Stimulated activated naive CD8-positive, alpha-beta T cell treated with anti-CD3 and anti-CD28 coated beads, Interleukin-15, Interleukin-2, amounts not matched to agents 100 ng/mL and 50 ng/mL, for 24 hours (primary cell): ENCODE measurements around the gene DNAH5.
"Not testable (repeated sequence)": the region's sequence is repeated elsewhere in the genome, so short reads cannot be mapped to it uniquely, and the experiment has no call there.

Experiments
- H3K27ac Mint-ChIP-seq: one replicate; pipeline ENCODE4 v1.8.0; 2021; ENCODE audit warnings: mild to moderate bottlenecking, mixed read lengths
- H3K27me3 Mint-ChIP-seq: one replicate; pipeline ENCODE4 v1.8.0; 2021; ENCODE audit warnings: mixed read lengths
- H3K36me3 Mint-ChIP-seq: one replicate; pipeline ENCODE4 v1.8.0; 2021; ENCODE audit warnings: low read depth, mixed read lengths
- H3K4me1 Mint-ChIP-seq: one replicate; pipeline ENCODE4 v1.8.0; 2021; ENCODE audit warnings: low read depth, mixed read lengths
- H3K4me3 Mint-ChIP-seq: one replicate; pipeline ENCODE4 v1.8.0; 2021; ENCODE audit warnings: mild to moderate bottlenecking, mixed read lengths
- H3K9me3 Mint-ChIP-seq: one replicate; pipeline ENCODE4 v1.8.0; 2021; ENCODE audit warnings: mixed read lengths

The DNAH5 gene, protein sequence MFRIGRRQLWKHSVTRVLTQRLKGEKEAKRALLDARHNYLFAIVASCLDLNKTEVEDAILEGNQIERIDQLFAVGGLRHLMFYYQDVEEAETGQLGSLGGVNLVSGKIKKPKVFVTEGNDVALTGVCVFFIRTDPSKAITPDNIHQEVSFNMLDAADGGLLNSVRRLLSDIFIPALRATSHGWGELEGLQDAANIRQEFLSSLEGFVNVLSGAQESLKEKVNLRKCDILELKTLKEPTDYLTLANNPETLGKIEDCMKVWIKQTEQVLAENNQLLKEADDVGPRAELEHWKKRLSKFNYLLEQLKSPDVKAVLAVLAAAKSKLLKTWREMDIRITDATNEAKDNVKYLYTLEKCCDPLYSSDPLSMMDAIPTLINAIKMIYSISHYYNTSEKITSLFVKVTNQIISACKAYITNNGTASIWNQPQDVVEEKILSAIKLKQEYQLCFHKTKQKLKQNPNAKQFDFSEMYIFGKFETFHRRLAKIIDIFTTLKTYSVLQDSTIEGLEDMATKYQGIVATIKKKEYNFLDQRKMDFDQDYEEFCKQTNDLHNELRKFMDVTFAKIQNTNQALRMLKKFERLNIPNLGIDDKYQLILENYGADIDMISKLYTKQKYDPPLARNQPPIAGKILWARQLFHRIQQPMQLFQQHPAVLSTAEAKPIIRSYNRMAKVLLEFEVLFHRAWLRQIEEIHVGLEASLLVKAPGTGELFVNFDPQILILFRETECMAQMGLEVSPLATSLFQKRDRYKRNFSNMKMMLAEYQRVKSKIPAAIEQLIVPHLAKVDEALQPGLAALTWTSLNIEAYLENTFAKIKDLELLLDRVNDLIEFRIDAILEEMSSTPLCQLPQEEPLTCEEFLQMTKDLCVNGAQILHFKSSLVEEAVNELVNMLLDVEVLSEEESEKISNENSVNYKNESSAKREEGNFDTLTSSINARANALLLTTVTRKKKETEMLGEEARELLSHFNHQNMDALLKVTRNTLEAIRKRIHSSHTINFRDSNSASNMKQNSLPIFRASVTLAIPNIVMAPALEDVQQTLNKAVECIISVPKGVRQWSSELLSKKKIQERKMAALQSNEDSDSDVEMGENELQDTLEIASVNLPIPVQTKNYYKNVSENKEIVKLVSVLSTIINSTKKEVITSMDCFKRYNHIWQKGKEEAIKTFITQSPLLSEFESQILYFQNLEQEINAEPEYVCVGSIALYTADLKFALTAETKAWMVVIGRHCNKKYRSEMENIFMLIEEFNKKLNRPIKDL (N-terminal part only)

DNA sequence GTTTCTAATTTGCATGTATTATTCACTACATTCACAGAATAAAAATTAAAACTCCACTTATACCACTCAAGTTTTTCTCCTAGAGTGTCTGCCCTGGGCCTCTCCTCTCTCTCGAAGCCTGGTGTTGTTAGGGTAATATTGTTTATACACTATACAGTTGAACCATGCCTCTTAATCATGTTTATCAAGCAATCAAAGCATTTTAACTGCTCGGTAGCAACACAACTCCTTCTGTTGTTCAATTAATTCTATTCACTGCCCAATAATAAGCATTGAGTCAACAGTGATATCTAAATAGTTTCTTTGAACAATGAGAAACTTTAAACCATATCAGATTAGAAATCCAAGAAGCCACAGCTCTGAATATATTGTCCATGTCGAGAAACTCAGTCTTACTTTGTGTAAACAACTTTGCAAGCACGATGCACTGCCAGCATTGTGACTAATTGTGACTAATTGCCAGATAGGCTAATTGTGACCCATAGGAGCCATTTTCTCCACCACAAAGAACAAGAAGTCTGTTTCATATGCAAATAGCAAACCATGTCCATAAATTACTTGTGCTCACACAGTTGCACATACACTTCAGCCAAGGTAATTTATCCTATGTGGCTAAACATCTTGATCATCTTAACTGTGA lies at the start of gene DNAH5:
TSS of gene DNAH5 (minus strand) at position 129 of the 640 bp plus-strand sequence. CDS start 250 bp downstream, outside the sequence.
- Mint-ChIP-seq H3K36me3 (no peaks in the 10 kb centered on the region), H3K9me3 (no peaks in the 10 kb centered on the region), H3K27me3 (no peaks in the 10 kb centered on the region), H3K4me1 (no peaks in the 10 kb centered on the region), H3K27ac (no peak within 1 kb of the TSS), H3K4me3 (no peak within 1 kb of the TSS)

- Mint-ChIP-seq H3K9me3 (peaks cover 5% of the 10 kb centered on the region), H3K27me3 (peaks cover 8% of the 10 kb centered on the region), H3K4me1 (no peaks in the 10 kb centered on the region), H3K4me3 (no peak overlapping the region), H3K36me3 (no peaks in the 10 kb centered on the region), H3K27ac (no peak overlapping the region)
Measured at GRCh38 chr5:13993926-13994325, 49.4 kb upstream of the DNAH5 start.

- Mint-ChIP-seq H3K27me3 (peaks cover 14% of the 10 kb centered on the region), H3K4me3 (no peak overlapping the region), H3K27ac (no peak overlapping the region), H3K36me3 (no peaks in the 10 kb centered on the region), H3K4me1 (no peaks in the 10 kb centered on the region), H3K9me3 (peaks cover 5% of the 10 kb centered on the region)
Measured at GRCh38 chr5:13992795-13993194, 48.3 kb upstream of the DNAH5 start.

DNA sequence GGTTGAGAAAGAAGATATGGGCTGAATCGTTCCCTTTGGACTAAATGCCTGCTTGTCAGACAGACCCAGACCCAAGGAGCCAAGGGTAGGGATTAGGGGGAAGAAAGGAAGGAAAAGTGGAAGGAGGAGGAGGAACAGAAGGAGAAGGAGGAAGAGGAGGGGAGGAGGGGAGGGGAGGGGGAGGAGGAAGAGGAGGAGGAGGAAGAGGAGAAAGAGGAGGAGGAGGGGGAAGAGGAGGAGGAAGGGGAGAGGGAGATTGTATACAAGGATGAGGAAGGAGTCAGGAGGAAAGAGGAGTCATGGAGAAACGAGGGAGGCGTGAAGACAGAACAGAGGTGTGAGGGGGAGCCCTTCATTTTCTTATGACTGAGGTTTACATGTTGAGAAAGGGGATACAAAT lies 46.9 kb upstream of the DNAH5 start:
- no peaks in the 10 kb centered on the region for H3K9me3 Mint-ChIP-seq
- H3K36me3 Mint-ChIP-seq = no peaks in the 10 kb centered on the region
- no peaks in the 10 kb centered on the region for H3K4me1 Mint-ChIP-seq
- H3K27ac Mint-ChIP-seq = no peak overlapping the region
- peaks cover 14% of the 10 kb centered on the region for H3K27me3 Mint-ChIP-seq
- H3K4me3 Mint-ChIP-seq = no peak overlapping the region

DNA sequence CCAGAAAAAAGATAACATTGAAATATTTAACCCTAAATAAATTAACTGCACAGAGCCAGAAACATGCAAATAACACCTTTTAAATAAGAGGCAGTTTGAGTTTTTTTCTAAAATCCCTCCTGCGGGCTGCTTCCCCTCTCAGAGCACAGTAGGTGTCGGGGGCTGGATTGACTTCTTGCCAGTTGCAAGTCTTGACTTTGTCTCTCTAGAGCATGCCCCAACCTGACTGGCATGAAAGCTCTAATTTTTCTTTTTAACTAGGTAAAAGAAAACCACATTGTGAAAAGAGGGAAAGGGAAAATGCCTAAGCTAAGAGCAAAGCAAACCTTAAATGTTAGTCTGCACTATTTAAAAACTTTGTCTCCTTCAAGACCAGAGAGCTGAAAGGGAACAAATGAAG lies 46.4 kb upstream of the DNAH5 start:
- Mint-ChIP-seq H3K9me3 (no peaks in the 10 kb centered on the region), H3K4me3 (no peak overlapping the region), H3K36me3 (no peaks in the 10 kb centered on the region), H3K27ac (no peak overlapping the region), H3K27me3 (peaks cover 14% of the 10 kb centered on the region), H3K4me1 (no peaks in the 10 kb centered on the region)

DNA sequence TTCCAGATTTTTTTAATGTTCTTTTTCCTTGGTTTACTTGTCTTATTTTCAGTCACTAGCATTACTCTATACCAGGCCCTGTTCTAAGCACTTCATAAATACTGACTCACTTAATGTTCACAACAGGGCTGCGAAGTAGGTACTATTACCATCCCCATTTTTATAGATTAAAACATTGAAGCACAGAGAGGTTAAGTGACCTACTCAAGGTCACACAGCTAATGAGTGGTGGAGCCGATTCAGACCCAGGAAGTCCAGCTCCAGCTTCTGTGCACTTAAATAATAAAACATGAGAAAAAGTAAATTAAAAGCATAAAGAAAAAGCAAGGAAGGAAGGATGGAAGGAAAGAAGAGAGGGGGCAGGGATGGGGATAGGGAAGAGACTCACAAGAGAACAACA lies 45.3 kb upstream of the DNAH5 start:
- Mint-ChIP-seq H3K27ac (no peak overlapping the region), H3K4me3 (no peak overlapping the region), H3K4me1 (no peaks in the 10 kb centered on the region), H3K27me3 (peaks cover 14% of the 10 kb centered on the region), H3K9me3 (no peaks in the 10 kb centered on the region), H3K36me3 (no peaks in the 10 kb centered on the region)

- H3K4me3 Mint-ChIP-seq = no peak overlapping the region
- peaks cover 13% of the 10 kb centered on the region for H3K27me3 Mint-ChIP-seq
- H3K36me3 Mint-ChIP-seq = no peaks in the 10 kb centered on the region
- no peak overlapping the region for H3K27ac Mint-ChIP-seq
- no peaks in the 10 kb centered on the region for H3K4me1 Mint-ChIP-seq
- H3K9me3 Mint-ChIP-seq = no peaks in the 10 kb centered on the region
Measured at GRCh38 chr5:13987843-13988464, 43.5 kb upstream of the DNAH5 start.

DNA sequence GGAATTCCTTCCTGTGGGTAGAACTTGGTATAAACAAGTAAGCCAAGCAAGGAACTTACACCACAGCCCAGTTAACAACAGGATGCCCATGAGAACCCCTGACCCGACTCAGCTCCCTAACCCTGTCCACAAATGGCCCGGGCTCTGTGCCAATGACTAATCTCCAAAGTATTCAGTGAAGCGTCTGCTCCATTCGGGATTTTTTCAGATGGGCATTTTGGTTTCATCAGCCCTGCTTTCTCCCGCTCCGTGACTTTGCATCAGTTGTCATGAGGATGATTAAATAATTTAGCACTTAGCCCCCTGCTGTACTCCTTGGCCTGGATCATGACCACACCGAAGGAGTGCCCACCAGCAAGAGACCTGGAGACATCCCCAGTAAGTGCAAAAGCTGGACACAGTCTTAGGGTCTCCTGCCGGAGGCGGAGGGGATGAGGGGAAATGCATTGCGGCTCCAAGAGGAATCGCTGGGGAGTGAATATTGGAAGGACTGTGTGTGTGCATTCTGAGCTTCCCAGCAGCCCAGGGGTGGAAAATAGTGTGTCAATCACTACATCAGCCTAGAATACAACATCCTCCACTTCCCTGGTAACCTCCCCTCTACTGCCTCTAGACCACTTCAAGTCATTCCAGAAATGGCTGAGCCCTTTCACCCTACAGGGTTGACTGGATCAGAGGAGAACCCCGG lies 41.4 kb upstream of the DNAH5 start:
- peaks cover 11% of the 10 kb centered on the region for H3K27me3 Mint-ChIP-seq
- no peak overlapping the region for H3K4me3 Mint-ChIP-seq
- H3K27ac Mint-ChIP-seq = no peak overlapping the region
- no peaks in the 10 kb centered on the region for H3K36me3 Mint-ChIP-seq
- no peaks in the 10 kb centered on the region for H3K9me3 Mint-ChIP-seq
- no peaks in the 10 kb centered on the region for H3K4me1 Mint-ChIP-seq

DNA sequence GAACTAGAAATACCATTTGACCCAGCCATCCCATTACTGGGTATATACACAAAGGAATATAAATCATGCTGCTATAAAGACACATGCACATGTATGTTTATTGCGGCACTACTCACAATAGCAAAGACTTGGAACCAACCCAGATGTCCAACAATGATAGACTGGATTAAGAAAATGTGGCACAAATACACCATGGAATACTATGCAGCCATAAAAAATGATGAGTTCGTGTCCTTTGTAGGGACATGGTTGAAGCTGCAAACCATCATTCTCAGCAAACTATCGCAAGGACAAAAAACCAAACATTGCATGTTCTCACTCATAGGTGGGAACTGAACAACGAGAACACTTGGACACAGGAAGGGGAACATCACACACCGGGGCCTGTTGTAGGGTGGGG lies 40.4 kb upstream of the DNAH5 start:
- not testable (repeated sequence) for H3K27ac Mint-ChIP-seq, H3K9me3 Mint-ChIP-seq, H3K4me3 Mint-ChIP-seq, H3K36me3 Mint-ChIP-seq, H3K4me1 Mint-ChIP-seq
- peaks cover 17% of the 10 kb centered on the region for H3K27me3 Mint-ChIP-seq

GRCh38 chr5:13976867-13977830 lies 32.7 kb upstream of the DNAH5 start:
- Mint-ChIP-seq H3K4me3 (no peak overlapping the region), H3K27ac (no peak overlapping the region), H3K4me1 (no peaks in the 10 kb centered on the region), H3K27me3 (peaks cover 11% of the 10 kb centered on the region), H3K36me3 (no peaks in the 10 kb centered on the region), H3K9me3 (peaks cover 4% of the 10 kb centered on the region)

DNA sequence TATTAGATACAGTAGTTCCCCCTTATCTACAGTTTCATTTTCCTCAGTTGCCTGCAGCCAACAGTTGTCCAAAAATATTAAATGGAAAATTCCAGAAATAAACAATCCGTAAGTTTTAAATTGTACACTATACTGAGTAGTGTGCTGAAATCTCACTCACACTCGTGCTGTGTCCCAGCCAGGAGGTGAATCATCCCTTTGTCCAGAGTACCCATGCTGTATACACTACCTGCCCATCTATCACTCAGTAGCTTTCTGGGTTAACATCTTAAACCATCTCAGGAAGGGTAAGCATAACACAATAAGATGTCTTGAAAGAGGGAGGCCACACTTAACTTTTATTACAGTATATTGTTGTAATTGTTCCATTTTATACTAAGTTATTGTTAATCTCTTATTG lies 31.7 kb upstream of the DNAH5 start:
- Mint-ChIP-seq H3K4me1 (no peaks in the 10 kb centered on the region), H3K9me3 (peaks cover 4% of the 10 kb centered on the region), H3K4me3 (no peak overlapping the region), H3K36me3 (no peaks in the 10 kb centered on the region), H3K27me3 (peaks cover 11% of the 10 kb centered on the region), H3K27ac (no peak overlapping the region)

DNA sequence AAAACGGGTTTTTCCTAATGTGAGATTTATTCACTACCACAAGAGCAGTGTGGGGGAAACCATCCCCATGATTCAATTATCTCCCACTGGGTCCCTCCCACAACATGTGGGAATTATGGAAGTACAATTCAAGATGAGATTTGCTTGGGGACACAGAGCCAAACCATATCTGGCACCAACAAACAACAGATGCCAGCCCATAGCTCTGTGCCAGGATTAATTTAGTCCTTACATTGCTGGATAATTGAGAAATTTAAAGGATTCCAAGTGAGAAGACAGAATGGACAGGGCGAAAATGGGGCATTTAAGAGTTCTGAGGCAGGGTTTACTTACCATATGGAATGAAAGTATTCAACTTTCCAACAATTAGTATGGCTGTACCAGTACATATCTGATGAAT lies 30.8 kb upstream of the DNAH5 start:
- Mint-ChIP-seq H3K4me1 (no peaks in the 10 kb centered on the region), H3K36me3 (no peaks in the 10 kb centered on the region), H3K4me3 (no peak overlapping the region), H3K27ac (no peak overlapping the region), H3K27me3 (peaks cover 6% of the 10 kb centered on the region), H3K9me3 (peaks cover 4% of the 10 kb centered on the region)

- no peak overlapping the region for H3K4me3 Mint-ChIP-seq
- no peaks in the 10 kb centered on the region for H3K4me1 Mint-ChIP-seq
- H3K9me3 Mint-ChIP-seq = peaks cover 4% of the 10 kb centered on the region
- H3K36me3 Mint-ChIP-seq = no peaks in the 10 kb centered on the region
- peaks cover 7% of the 10 kb centered on the region for H3K27me3 Mint-ChIP-seq
- H3K27ac Mint-ChIP-seq = no peak overlapping the region
Measured at GRCh38 chr5:13973724-13974123, 29.2 kb upstream of the DNAH5 start.
